Brain pericyte (primary cell): Measurements from ENCODE around the gene SLBP.
"Not testable (repeated sequence)": the region's sequence is repeated elsewhere in the genome, so short reads cannot be mapped to it uniquely, and the experiment has no call there.

Experiments used
- DNase-seq: peaks from one replicate; pipeline ENCODE4 v3.0.0-alpha.2; 2012; ENCODE audit warnings: low read depth, low spot score

SLBP gene

GRCh38 chr4:1711571-1712215 is 426 bp downstream of the SLBP start:
- no peak for DNase-seq

- no peak for DNase-seq
Measured at GRCh38 chr4:1711055-1711570, 1.0 kb downstream of the SLBP start.

- DNase-seq: no peak
Measured at GRCh38 chr4:1708581-1708980, 3.5 kb downstream of the SLBP start.

- DNase-seq: no peak
Measured at GRCh38 chr4:1706358-1706757, 5.8 kb downstream of the SLBP start.

- no peak for DNase-seq
Measured at GRCh38 chr4:1705732-1706131, 6.4 kb downstream of the SLBP start.

- no peak for DNase-seq
Measured at GRCh38 chr4:1703867-1704266, 8.3 kb downstream of the SLBP start.

- not testable (repeated sequence) for DNase-seq
Measured at GRCh38 chr4:1701671-1702070, 10.4 kb downstream of the SLBP start.

GRCh38 chr4:1695913-1696312 is 16.2 kb downstream of the SLBP start:
- no peak for DNase-seq

GRCh38 chr4:1693131-1693896 is 18.8 kb downstream of the SLBP start:
- no peak for DNase-seq

- DNase-seq: no peak
Measured at GRCh38 chr4:1691737-1692373, 20.3 kb downstream of the SLBP start.

GRCh38 chr4:1690698-1691097 is 21.4 kb downstream of the SLBP start:
- DNase-seq: no peak

GRCh38 chr4:1686440-1687036 is 25.6 kb downstream of the SLBP start:
- DNase-seq: no peak

- DNase-seq: no peak
Measured at GRCh38 chr4:1685235-1686150, 26.6 kb downstream of the SLBP start.

- peak; percentile 29 for DNase-seq
Measured at GRCh38 chr4:1684506-1685234, 27.4 kb downstream of the SLBP start.

- no peak for DNase-seq
Measured at GRCh38 chr4:1683736-1684505, 28.2 kb downstream of the SLBP start, which contains the start of gene FAM53A. FAM53A (minus strand) TSS chr4:1684313; CDS start chr4:1668741, 15,572 bp downstream.

- peak; percentile 39 for DNase-seq
Measured at GRCh38 chr4:1683261-1683735, 28.8 kb downstream of the SLBP start.

- DNase-seq: no peak
Measured at GRCh38 chr4:1682860-1683259, 29.3 kb downstream of the SLBP start.

- no peak for DNase-seq
Measured at GRCh38 chr4:1678244-1678643, 33.9 kb downstream of the SLBP start.
